K562 (cell line): ENCODE measurements around the gene ZNF689. TPM values are rescaled to one million over a fixed set of nuclear protein-coding genes. Genes with fewer than 3 reads are reported as not detected.

Source experiments
- BRF2 ChIP-seq: IDR thresholded peaks from 3 replicates; pipeline ENCODE4 v1.6.1; 2011; ENCODE audit warnings: borderline replicate concordance, mild to moderate bottlenecking; ENCODE audit not compliant: insufficient read length, insufficient read depth
- CBX1 ChIP-seq: sonication (generic); IDR thresholded peaks from 2 replicates; pipeline ENCODE4 v1.6.1; 2016; ENCODE audit warnings: antibody characterized with exemption, low read depth, mild to moderate bottlenecking
- FOS ChIP-seq: IDR thresholded peaks from 3 replicates; pipeline ENCODE4 v1.6.1; 2011; ENCODE audit not compliant: insufficient read length; ENCODE audit errors: extremely low read depth
- GTF2F1 ChIP-seq: IDR thresholded peaks from 2 replicates; pipeline ENCODE4 v1.6.1; 2011; ENCODE audit warnings: low read depth, low read length, improper control_type of control experiment
- GTF3C2 ChIP-seq: IDR thresholded peaks from 3 replicates; pipeline ENCODE4 v1.6.1; 2011; ENCODE audit warnings: borderline replicate concordance, mild to moderate bottlenecking, moderate library complexity; ENCODE audit not compliant: insufficient read length; ENCODE audit errors: extremely low read depth
- HEY1 ChIP-seq: fragments of 250-450 bp; sonication (Bioruptor Pico); IDR thresholded peaks from 2 replicates; pipeline ENCODE4 v1.5.0; 2020; ENCODE audit warnings: mild to moderate bottlenecking, moderate library complexity, borderline replicate concordance
- RAD51 ChIP-seq: fragments of 450-650 bp; IDR thresholded peaks from 2 replicates; pipeline ENCODE4 v1.7.1; 2016; ENCODE audit warnings: low read depth, mild to moderate bottlenecking, borderline replicate concordance
- RFX5 ChIP-seq: IDR thresholded peaks from 2 replicates; pipeline ENCODE4 v1.6.1; 2011; ENCODE audit warnings: low read depth, mild to moderate bottlenecking, improper control_type of control experiment, low read length
- RUNX1 ChIP-seq: sonication (generic); IDR thresholded peaks from 2 replicates; pipeline ENCODE4 v1.6.1; 2016; ENCODE audit warnings: antibody characterized with exemption, low read depth
- SAP30 ChIP-seq: fragments of 200-600 bp; sonication (generic); IDR thresholded peaks from 2 replicates; pipeline ENCODE4 v1.6.1; 2012; ENCODE audit warnings: borderline replicate concordance, low read depth, mild to moderate bottlenecking, moderate library complexity, low read length, control low read depth, inconsistent platforms; ENCODE audit not compliant: insufficient read depth, poor library complexity, severe bottlenecking
- SETDB1 ChIP-seq: IDR thresholded peaks from one replicate; pipeline ENCODE4 v1.6.1; 2012; ENCODE audit warnings: low read length, control low read depth, inconsistent platforms
- SNRNP70 ChIP-seq: fragments of 200-400 bp; formaldehyde crosslinking; optimal IDR thresholded peaks from 2 replicates; pipeline ENCODE3; 2017; ENCODE audit warnings: low read depth, low read length
- SUPT5H ChIP-seq: fragments of 450-650 bp; IDR thresholded peaks from 2 replicates; pipeline ENCODE4 v1.6.1; 2016
- TCF7 ChIP-seq: sonication (generic); IDR thresholded peaks from 2 replicates; pipeline ENCODE4 v1.6.1; 2016; ENCODE audit warnings: antibody characterized with exemption, borderline replicate concordance
- TGIF2 ChIP-seq: sonication (generic); formaldehyde crosslinking; IDR thresholded peaks from 2 replicates; pipeline ENCODE4 v1.8.1; 2022; ENCODE audit warnings: mild to moderate bottlenecking, missing genetic modification reagents, moderate library complexity
- ZNF175 ChIP-seq: fragments of 200-800 bp; sonication (Bioruptor generic); IDR thresholded peaks from 2 replicates; pipeline ENCODE4 v1.6.1; 2016; ENCODE audit warnings: low read depth, mild to moderate bottlenecking, missing genetic modification characterization, missing compliant biosample characterization
- ZNF184 ChIP-seq: sonication (generic); formaldehyde crosslinking; IDR thresholded peaks from 2 replicates; pipeline ENCODE4 v1.5.0; 2020; ENCODE audit warnings: missing genetic modification reagents
- ZNF23 ChIP-seq: fragments of 250-450 bp; sonication (Bioruptor Pico); IDR thresholded peaks from 2 replicates; pipeline ENCODE4 v1.4.0; 2020; ENCODE audit warnings: mild to moderate bottlenecking
- ZNF277 ChIP-seq: fragments of 250-450 bp; sonication (Bioruptor Pico); IDR thresholded peaks from 2 replicates; pipeline ENCODE4 v1.8.0; 2022; ENCODE audit warnings: inconsistent platforms, mild to moderate bottlenecking, moderate library complexity, borderline replicate concordance
- ZNF644 ChIP-seq: fragments of 200-800 bp; sonication (Bioruptor generic); IDR thresholded peaks from 2 replicates; pipeline ENCODE4 v1.6.1; 2016; ENCODE audit warnings: low read depth, missing genetic modification characterization, missing compliant biosample characterization
- ZNF79 ChIP-seq: fragments of 250-450 bp; sonication (Bioruptor Pico); IDR thresholded peaks from 2 replicates; pipeline ENCODE4 v1.4.0; 2020; ENCODE audit warnings: low read depth, mild to moderate bottlenecking, moderate library complexity
- polyA plus RNA-seq, 8 experiments: library from polyadenylated mRNA; depleted of rRNA in 4 of 8; stranded (reverse) in 5 of 8; unstranded in 3 of 8; fragments of >200 nt; fragmentation: Nextera tagmentation in 2 of 8; fragmentation: Illumina TruSeq in 1 of 8; extraction: Ambion mirVana in 2 of 8; extraction: Trizol in 1 of 8; gene quantifications; 2 replicates each; pipeline versions ENCODE4 v1.2.1 to v1.2.3, GENCODE V29; 2011 to 2014; ENCODE audit warnings: inconsistent platforms in 1 of 8, missing spikeins in 1 of 8
- total RNA-seq, 7 experiments: library from RNA; depleted of rRNA in 6 of 7; stranded (reverse); fragments of >200 nt in 6 of 7; fragmentation: Illumina TruSeq in 2 of 7; extraction: Trizol in 2 of 7; gene quantifications; 2 replicates each; pipeline versions ENCODE4 v1.2.1 to v1.2.3, GENCODE V29; 2011 to 2021; ENCODE audit warnings: low replicate concordance in 1 of 7

ZNF689 gene
- total and polyA plus RNA-seq, 9 of the 15 experiments (the other 6 are each of a cell fraction or from before 2014, with no cell fraction given): 5.4 to 15.4 (median 10.8) TPM

GRCh38 chr16:30657866-30658730, 47.9 kb upstream of the ZNF689 start, which contains the start of gene FBRS (continued):
- no peak for TF ChIP-seq ZNF79 (CRISPR knock-in tag)
- TF ChIP-seq RUNX1: no peak
- no peak for TF ChIP-seq HEY1 (CRISPR knock-in tag)
- TF ChIP-seq SUPT5H: peak; percentile 96
- TF ChIP-seq RAD51: no peak
- peak; percentile 79 for TF ChIP-seq FOS
- TF ChIP-seq ZNF23 (CRISPR knock-in tag): no peak
- TF ChIP-seq RFX5: no peak
- no peak for TF ChIP-seq ZNF277 (CRISPR knock-in tag)
- TF ChIP-seq TGIF2: no peak
- TF ChIP-seq BRF2: no peak
- TF ChIP-seq ZNF175 (CRISPR knock-in tag): no peak
- no peak for TF ChIP-seq SNRNP70
- no peak for TF ChIP-seq SETDB1
- TF ChIP-seq SAP30: no peak
- 0 out of 2 replicates have a peak, but pooled peaks have one; percentile 14 for TF ChIP-seq CBX1
- no peak for TF ChIP-seq ZNF644 (tag)
- TF ChIP-seq ZNF184 (CRISPR knock-in tag): no peak
- no peak for TF ChIP-seq GTF3C2
- TF ChIP-seq GTF2F1: no peak
- 0 out of 2 replicates have a peak, but pooled peaks have one; percentile 79 for TF ChIP-seq TCF7
